ENCODE data around the gene MAPKBP1.

Gene MAPKBP1

GRCh38 chr15:41782371-41783282, 8.3 kb downstream of the MAPKBP1 start:
- no peak for DNase-seq

GRCh38 chr15:41783296-41783695, 9.0 kb downstream of the MAPKBP1 start:
- no peak for DNase-seq

GRCh38 chr15:41788262-41788661, 14.0 kb downstream of the MAPKBP1 start:
- no peak for DNase-seq

GRCh38 chr15:41789236-41789635, 15.0 kb downstream of the MAPKBP1 start:
- DNase-seq: no peak

GRCh38 chr15:41789662-41790061, 15.4 kb downstream of the MAPKBP1 start:
- DNase-seq: no peak

- DNase-seq: no peak
These were observed 15.9 kb downstream of the MAPKBP1 start for GRCh38 chr15:41790169-41790568.

GRCh38 chr15:41790756-41791546, 16.7 kb downstream of the MAPKBP1 start:
- DNase-seq: no peak

- no peak for DNase-seq
These were observed 17.3 kb downstream of the MAPKBP1 start for GRCh38 chr15:41791547-41791937.

GRCh38 chr15:41792000-41792637, 17.8 kb downstream of the MAPKBP1 start:
- peak; percentile 94 for DNase-seq

- DNase-seq: no peak
These were observed 19.8 kb downstream of the MAPKBP1 start for GRCh38 chr15:41794081-41794480.

- DNase-seq: no peak
These were observed 21.9 kb downstream of the MAPKBP1 start for GRCh38 chr15:41795996-41796856.

- no peak for DNase-seq
These were observed 23.1 kb downstream of the MAPKBP1 start for GRCh38 chr15:41797201-41797944.

- no peak for DNase-seq
These were observed 24.6 kb downstream of the MAPKBP1 start for GRCh38 chr15:41798607-41799487.

GRCh38 chr15:41799488-41799805, 25.2 kb downstream of the MAPKBP1 start:
- DNase-seq: no peak

- DNase-seq: no peak
These were observed 26.9 kb downstream of the MAPKBP1 start for GRCh38 chr15:41801185-41801584.

GRCh38 chr15:41801850-41802455, 27.7 kb downstream of the MAPKBP1 start:
- no peak for DNase-seq

- DNase-seq: peak; percentile 44
These were observed 30.1 kb downstream of the MAPKBP1 start for GRCh38 chr15:41804361-41804760.

- DNase-seq: no peak
These were observed 30.8 kb downstream of the MAPKBP1 start for GRCh38 chr15:41804916-41805666.

GRCh38 chr15:41805711-41806110, 31.4 kb downstream of the MAPKBP1 start:
- no peak for DNase-seq
